Right renal pelvis (tissue), 4 donors: Measurements from ENCODE around the gene SPOPL. TPM values are rescaled to one million over a fixed set of nuclear protein-coding genes. Genes with fewer than 3 reads are reported as not detected.
"Not testable (repeated sequence)": the region's sequence is repeated elsewhere in the genome, so short reads cannot be mapped to it uniquely, and the experiment has no call there.

Experiments
- DNase-seq, 4 donors: peaks; one replicate each; pipeline ENCODE4 v3.0.0-alpha.2; 2013; ENCODE audit warnings: low read depth in 4 of 4, low spot score in 3 of 4, missing footprints in 1 of 4
- polyA plus RNA-seq, 4 donors: library from polyadenylated mRNA; unstranded; fragments of 120-200 nt; gene quantifications; one replicate each; pipeline ENCODE4 v1.2.1, GENCODE V29; 2013; ENCODE audit not compliant: insufficient read length in 4 of 4

Gene SPOPL
- polyA plus RNA-seq: 10 to 100 TPM; 22.9 to 31.6 (median 30.2) TPM

GRCh38 chr2:138501425-138502254, at the start of gene SPOPL:
Gene SPOPL, plus strand, starts transcription at chr2:138501770. Its CDS starts 48,447 bp downstream, at chr2:138550217.
- DNase-seq: peak; percentile 69 to 81 (median 78)

GRCh38 chr2:138452324-138452723, 49.2 kb upstream of the SPOPL start:
- no peak for DNase-seq

- no peak for DNase-seq
Observed at GRCh38 chr2:138453815-138454214, 47.8 kb upstream of the SPOPL start.

GRCh38 chr2:138454761-138455160, 46.8 kb upstream of the SPOPL start:
- DNase-seq: no peak

GRCh38 chr2:138455275-138455674, 46.3 kb upstream of the SPOPL start:
- DNase-seq: no peak

GRCh38 chr2:138455691-138456090, 45.9 kb upstream of the SPOPL start:
- DNase-seq: no peak

GRCh38 chr2:138462689-138463088, 38.9 kb upstream of the SPOPL start:
- DNase-seq: not testable (repeated sequence)

- DNase-seq: no peak
Observed at GRCh38 chr2:138468617-138469016, 33.0 kb upstream of the SPOPL start.

GRCh38 chr2:138469411-138469810, 32.2 kb upstream of the SPOPL start:
- DNase-seq: no peak

- DNase-seq: no peak
Observed at GRCh38 chr2:138470941-138471340, 30.6 kb upstream of the SPOPL start.

- DNase-seq: peak in 2 of 4 donors; percentile 4 to 8
Observed at GRCh38 chr2:138474100-138474825, 27.3 kb upstream of the SPOPL start.

GRCh38 chr2:138475277-138475776, 26.2 kb upstream of the SPOPL start:
- DNase-seq: no peak

- DNase-seq: no peak
Observed at GRCh38 chr2:138476186-138476585, 25.4 kb upstream of the SPOPL start.

- DNase-seq: no peak
Observed at GRCh38 chr2:138476940-138477339, 24.6 kb upstream of the SPOPL start.

GRCh38 chr2:138482796-138483195, 18.8 kb upstream of the SPOPL start:
- not testable (repeated sequence) for DNase-seq

- DNase-seq: no peak
Observed at GRCh38 chr2:138485019-138485418, 16.6 kb upstream of the SPOPL start.

- no peak for DNase-seq
Observed at GRCh38 chr2:138486363-138487198, 15.0 kb upstream of the SPOPL start.

GRCh38 chr2:138490673-138491494, 10.7 kb upstream of the SPOPL start:
- DNase-seq: no peak

GRCh38 chr2:138491495-138491862, 10.1 kb upstream of the SPOPL start:
- DNase-seq: no peak

- no peak for DNase-seq
Observed at GRCh38 chr2:138492160-138492559, 9.4 kb upstream of the SPOPL start.
